Mononuclear cell (primary cell): Measurements from ENCODE around the gene NTM. TPM values are rescaled to one million over a fixed set of nuclear protein-coding genes. Genes with fewer than 3 reads are reported as not detected.

Experiments used
- H3K27me3 ChIP-seq: 2 replicates; pipeline ENCODE4 v1.6.0; 2011; ENCODE audit warnings: low read length, control low read depth; ENCODE audit not compliant: insufficient read depth
- H3K4me1 ChIP-seq: 2 replicates; pipeline ENCODE4 v1.5.1; 2011; ENCODE audit warnings: mild to moderate bottlenecking, low read length, control low read depth; ENCODE audit not compliant: insufficient read depth
- H3K4me3 ChIP-seq: 2 replicates; pipeline ENCODE4 v1.5.1; 2011; ENCODE audit warnings: mild to moderate bottlenecking, low read length, moderate library complexity
- H3K9me3 ChIP-seq: 2 replicates; pipeline ENCODE4 v1.5.1; 2011; ENCODE audit warnings: low read depth, mild to moderate bottlenecking, control low read depth, low read length
- total RNA-seq: library from RNA; depleted of rRNA; stranded (reverse); fragments of >200 nt; gene quantifications from one replicate; pipeline ENCODE4 v1.2.3, GENCODE V29; 2012

The NTM gene
- total RNA-seq, 1 donor = not detected

DNA sequence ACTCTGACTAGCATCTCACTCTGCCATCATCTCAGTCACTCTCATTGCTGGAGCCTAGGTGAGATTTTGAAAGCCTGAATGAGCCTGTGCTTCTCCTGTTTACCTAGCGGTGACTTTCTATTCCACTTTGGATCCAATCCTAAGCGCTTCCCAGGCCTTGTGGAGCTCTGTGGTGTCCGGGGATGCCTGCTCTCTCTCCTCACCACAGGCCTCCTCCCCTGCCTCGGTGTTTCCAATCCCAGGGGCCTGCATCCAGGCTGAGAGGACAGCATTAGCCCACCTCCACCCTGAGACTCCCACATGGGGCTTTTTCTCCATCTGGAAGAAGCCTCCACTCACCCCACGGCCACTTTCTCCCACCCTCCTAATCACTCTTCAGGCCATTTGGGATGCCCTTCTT is 380.3 kb downstream of the NTM start:
- H3K27me3 ChIP-seq = no peaks in the 10 kb centered on the region

DNA sequence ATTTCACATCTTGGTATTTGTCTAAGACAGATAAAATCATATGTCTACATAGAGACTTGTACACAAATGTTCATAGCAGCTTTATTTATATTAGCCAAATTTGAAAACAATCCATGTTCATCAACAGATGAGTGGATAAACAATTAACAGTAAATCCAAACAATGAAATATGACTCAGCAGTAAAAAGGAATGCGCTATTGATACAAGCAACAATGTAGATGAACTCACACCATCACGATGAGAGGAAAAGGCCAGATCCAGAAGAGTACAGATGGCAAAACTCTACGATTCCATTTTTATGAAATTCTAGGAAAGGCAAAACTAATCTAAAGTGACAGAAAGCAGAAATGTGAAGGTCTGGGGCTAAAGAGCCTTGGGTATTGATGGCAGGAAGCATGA is 384.3 kb downstream of the NTM start:
- Histone ChIP-seq H3K4me1 (no peaks in the 10 kb centered on the region), H3K4me3 (no peak overlapping the region), H3K9me3 (no peaks in the 10 kb centered on the region), H3K27me3 (no peaks in the 10 kb centered on the region)

More for the DNA sequence above, 380.3 kb downstream of the NTM start:
- Histone ChIP-seq H3K4me1 (no peaks in the 10 kb centered on the region), H3K9me3 (no peaks in the 10 kb centered on the region), H3K4me3 (no peak overlapping the region)

DNA sequence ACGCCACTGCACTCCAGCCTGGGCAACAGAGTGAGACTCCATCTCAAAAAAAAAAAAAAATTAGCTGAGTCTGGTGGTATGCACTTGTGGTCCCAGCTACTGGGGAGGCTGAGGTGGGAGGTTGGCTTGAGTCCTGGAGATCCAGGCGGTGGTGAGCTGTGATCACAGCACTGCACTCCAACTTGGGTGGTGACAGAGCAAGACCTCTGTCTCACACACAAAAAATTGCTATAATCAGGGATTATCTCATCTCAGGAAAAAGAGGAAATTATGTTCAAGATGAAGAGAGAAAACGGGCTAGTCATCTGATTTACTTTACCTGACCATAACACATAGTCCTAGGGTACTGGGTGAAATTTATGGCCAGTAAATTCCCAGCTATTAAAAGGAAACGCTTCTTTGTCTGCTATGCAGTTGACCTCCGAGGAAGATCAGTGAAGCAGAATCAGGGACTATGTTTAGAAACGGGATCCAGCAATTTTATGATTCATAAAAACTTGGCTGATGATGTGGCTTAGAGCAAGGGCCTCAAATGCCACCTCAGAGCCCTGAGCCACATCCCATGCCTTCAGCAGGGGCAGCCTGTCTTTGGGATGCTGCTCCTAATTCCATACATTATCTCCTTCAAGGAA is 386.2 kb downstream of the NTM start:
- Histone ChIP-seq H3K4me3 (no peak overlapping the region), H3K27me3 (no peaks in the 10 kb centered on the region), H3K9me3 (no peaks in the 10 kb centered on the region), H3K4me1 (no peaks in the 10 kb centered on the region)

DNA sequence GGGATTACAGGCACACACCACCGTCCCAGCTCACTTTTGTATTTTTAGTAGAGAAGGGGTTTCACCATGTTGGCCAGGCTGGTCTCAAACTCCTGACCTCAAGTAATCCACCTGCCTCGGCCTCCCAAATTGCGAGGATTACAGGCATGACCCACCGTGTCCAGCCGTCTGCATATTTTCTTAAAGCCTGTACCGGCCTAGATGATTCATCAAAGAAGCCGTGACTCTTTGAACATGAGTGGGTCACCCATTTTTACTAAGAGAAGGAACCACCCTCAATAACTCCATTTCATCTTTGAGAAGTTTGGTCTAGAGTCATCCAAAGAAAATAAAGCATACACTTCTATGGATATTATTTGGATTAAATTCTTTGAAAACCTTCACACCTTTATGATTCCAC is 388.3 kb downstream of the NTM start:
- Histone ChIP-seq H3K4me1 (no peaks in the 10 kb centered on the region), H3K27me3 (no peaks in the 10 kb centered on the region), H3K4me3 (no peak overlapping the region), H3K9me3 (no peaks in the 10 kb centered on the region)

DNA sequence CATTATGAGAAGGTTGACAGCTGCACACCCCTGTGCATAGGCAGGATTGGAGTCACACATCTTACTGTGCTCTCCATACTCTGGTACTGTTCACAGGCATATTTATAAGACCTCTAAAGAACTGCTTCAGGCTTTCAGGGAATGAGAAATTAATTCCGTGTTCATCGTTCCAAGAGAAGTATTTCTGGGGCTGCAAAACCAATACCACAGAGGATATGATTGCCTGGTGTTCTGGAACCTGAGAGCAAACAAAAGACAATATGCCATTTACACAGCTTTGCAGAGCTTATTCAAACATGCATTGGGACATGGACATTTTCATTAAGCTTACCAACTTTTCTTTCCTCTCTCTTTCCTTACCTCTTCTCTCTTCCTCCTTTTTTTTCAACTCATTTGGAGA is 388.7 kb downstream of the NTM start:
- Histone ChIP-seq H3K9me3 (no peaks in the 10 kb centered on the region), H3K27me3 (no peaks in the 10 kb centered on the region), H3K4me3 (no peak overlapping the region), H3K4me1 (no peaks in the 10 kb centered on the region)

DNA sequence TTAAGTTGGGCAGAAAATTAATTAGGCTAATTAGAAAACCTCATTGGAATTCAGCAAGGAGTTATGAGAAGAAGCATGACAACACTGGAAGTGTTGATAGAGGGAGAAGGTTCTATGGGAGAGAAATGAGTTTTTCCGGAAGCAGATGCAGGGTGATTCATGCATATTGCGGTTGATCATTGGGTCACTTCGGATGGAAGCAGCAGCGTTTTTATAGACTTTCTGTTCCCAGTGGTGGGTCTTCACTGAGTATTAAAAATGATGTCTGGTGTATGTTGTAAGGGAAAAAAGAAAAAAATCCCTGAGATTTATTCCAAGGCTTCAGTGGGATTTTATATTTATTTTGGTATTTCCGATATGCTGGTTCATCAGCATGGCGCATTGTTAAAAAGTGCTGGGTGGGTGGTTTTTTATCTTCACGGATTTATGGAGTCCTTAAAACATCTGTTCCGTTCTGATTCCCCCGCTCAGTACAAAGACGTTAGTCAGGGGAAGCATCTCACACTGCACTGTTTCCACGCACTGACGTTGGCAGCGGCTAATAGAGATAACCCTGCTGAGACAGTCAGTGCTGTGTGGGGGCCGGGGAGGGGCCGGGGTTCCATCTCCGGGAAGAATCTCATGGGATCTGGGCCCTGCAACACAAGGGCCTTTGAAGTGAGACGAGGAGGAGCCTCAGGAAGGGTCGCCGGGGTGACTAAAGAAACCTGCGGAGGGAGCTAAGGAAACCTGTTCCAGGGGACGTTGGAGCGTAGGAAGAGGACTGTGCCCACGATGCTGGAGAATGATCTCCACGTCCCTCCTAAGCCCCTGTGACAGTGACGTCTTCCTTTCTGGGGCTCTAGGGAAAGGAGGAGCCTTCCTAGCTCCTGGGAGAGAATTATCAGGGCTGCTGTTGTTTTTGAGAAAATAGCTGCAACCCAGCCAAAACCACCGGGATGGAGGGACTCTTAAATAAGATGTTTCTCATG is 390.0 kb downstream of the NTM start:
- Histone ChIP-seq H3K27me3 (no peaks in the 10 kb centered on the region), H3K4me1 (no peaks in the 10 kb centered on the region), H3K4me3 (no peak overlapping the region), H3K9me3 (no peaks in the 10 kb centered on the region)

DNA sequence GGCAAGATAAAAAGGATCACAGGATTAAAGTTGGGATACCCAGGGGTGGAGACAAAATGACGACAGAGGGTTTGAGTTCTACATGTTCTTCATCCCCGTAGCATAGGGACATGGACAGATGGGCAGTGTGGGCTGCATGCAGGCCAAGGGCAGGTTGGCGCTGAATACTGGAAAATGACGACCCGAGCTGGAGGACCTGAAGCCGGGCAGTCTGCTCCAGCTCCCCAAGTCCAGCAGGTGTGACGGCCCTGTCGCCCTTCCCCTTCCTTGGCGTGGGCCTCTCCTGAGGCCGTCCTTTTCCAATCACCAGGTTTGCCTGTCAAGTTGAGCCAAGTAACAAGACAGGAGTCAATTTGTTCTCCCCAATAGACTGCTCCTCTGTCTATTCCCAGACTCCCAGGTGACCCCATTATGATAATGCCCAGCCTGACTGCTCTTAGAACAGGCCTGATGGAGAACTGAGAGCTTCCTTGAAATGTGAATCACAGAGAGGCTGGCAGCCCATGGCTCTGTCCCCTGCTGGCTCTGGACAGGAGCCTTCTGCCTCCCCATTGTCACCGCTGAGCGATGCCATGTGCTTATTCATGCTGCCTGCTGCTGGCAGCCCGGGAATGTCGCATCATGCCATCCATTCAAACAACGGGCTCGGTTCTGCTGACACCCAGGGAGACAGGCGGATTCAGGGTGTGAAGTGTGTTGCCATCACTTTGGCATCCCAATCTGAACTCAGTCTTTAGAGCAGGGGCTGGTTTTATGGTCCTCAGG is 392.1 kb downstream of the NTM start:
- no peak overlapping the region for H3K4me3 ChIP-seq
- no peaks in the 10 kb centered on the region for H3K4me1 ChIP-seq
- H3K9me3 ChIP-seq = no peaks in the 10 kb centered on the region
- H3K27me3 ChIP-seq = no peaks in the 10 kb centered on the region

DNA sequence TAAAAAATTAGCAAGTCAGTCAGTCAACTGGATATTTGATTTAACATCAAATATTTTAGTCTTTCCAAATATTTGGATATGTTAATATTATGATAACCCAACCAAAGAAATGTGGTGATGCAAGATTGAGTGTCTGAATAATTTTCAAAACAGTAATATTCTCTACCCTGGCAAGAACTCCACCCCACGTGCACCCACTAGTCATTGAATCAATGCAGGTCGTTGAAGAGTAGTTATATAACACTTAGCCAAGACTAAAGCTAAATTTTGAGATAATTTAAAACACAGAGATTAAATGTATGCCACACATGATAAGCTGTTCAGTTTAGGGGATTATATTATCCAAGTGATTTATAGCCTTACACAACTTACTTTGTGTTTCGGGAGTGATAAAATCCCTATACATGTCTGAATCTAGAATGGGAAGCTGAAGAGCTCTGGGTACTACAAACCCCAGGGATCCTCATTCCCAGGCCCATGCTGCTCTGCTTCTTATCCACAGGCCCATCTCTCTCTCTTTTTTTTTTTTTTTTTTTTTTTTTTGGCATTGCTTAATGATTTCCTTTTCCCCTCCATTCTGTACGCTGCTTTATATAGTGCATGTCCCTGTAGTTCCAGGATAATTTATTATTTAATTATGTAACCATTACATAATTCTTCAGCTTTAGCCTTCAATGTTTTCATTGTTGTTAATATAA is 392.9 kb downstream of the NTM start:
- H3K4me1 ChIP-seq = no peaks in the 10 kb centered on the region
- no peaks in the 10 kb centered on the region for H3K9me3 ChIP-seq
- H3K27me3 ChIP-seq = no peaks in the 10 kb centered on the region
- H3K4me3 ChIP-seq = no peak overlapping the region

DNA sequence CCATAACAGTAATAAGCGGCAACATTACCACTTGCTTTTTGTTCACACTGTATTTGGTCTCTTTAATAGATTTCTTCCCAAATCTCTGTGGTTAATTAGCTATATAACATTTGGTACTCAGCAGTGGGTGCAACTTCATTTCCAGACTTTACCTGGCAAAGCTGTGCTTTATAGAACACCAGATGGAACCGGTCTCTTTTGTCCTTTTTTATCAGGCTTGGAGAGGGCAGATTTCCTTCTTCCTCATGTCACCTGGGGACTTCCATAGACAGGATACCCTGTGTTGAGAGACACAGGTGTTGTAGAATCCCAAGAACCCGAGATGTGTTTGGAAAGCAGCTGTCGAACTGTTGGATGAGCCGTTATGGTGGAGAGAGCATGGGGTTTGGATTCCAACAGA is 393.7 kb downstream of the NTM start:
- no peaks in the 10 kb centered on the region for H3K27me3 ChIP-seq
- no peak overlapping the region for H3K4me3 ChIP-seq
- H3K4me1 ChIP-seq = no peaks in the 10 kb centered on the region
- H3K9me3 ChIP-seq = no peaks in the 10 kb centered on the region

DNA sequence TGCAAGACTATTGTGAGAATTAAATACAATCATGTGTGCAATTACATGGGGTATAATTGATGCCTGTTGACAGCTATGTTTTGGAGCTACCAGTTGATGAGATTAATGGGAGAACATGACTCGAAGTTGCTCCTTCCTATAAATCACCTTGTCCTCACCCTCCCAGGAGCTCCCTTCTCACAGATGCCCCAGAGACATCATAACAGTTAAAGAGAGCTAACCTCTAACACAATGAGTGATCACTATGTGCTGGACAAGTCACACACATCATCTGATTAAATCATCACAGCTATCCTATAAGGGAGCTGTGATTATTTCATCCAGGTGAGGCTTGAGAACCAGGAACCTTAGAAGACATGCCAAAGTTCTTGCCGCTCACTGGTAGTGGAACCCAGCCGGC is 394.2 kb downstream of the NTM start:
- H3K9me3 ChIP-seq = no peaks in the 10 kb centered on the region
- H3K4me3 ChIP-seq = no peak overlapping the region
- no peaks in the 10 kb centered on the region for H3K27me3 ChIP-seq
- H3K4me1 ChIP-seq = no peaks in the 10 kb centered on the region

DNA sequence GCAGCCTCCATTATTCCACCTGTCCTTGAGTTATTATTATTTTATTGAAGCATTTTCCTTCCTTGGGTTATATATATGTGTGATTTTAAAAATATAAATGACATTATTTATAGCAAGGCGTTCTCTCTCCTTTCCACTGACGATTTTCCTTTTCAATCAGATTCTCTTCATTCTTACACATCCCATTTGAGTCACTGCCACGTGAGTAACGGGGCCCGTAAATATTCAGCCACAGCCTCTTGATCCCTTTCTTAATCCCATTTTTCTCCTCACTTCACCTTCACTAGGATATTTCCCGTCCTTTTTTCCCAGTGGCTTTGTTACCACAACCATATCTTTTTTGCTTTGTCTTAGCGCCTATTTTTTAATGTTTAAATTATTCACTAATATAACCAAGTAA is 396.2 kb downstream of the NTM start:
- Histone ChIP-seq H3K4me3 (no peak overlapping the region), H3K9me3 (no peaks in the 10 kb centered on the region), H3K27me3 (no peaks in the 10 kb centered on the region), H3K4me1 (no peaks in the 10 kb centered on the region)

DNA sequence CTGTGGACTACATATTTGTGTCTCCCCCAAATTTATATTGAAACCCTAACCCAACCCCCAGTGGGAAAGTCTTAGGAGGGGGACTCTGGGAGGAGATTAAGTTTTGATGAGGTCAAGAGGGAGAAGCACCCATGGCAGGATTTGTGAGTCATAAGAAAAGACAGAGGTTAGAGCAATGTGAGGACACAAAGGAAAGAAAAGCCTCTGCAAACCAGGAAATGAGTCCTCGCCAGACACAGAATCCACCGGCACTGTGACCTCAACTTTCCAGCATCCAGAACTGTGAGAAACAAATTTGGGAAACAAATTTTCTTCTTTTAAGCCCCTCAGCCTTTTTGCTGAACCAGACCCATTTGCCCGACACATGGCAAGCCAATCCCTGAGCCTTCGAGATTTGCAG is 397.0 kb downstream of the NTM start:
- H3K4me3 ChIP-seq = no peak overlapping the region
- no peaks in the 10 kb centered on the region for H3K9me3 ChIP-seq

DNA sequence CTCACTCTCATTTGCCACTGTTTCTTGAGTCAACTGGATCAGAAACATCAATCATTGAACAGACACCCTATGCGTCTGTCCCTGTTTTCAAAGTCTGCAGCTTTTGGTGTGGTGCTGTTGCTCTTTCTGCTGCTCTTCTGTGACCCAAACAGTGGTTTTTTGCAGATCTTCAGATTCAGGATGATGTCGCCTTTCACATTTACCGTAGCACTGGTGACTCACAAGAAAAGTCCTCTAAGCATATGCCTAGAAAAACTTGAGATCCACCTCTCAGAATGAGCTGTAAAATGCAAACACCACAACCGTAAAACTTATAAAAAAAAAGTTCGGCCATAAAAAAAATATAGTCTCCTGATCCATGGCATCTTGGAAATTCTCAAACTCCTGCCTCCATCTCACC is 400.4 kb downstream of the NTM start:
- Histone ChIP-seq H3K27me3 (no peaks in the 10 kb centered on the region), H3K4me1 (no peaks in the 10 kb centered on the region), H3K9me3 (no peaks in the 10 kb centered on the region), H3K4me3 (no peak overlapping the region)

More for the DNA sequence above, 397.0 kb downstream of the NTM start:
- no peaks in the 10 kb centered on the region for H3K4me1 ChIP-seq
- H3K27me3 ChIP-seq = no peaks in the 10 kb centered on the region

DNA sequence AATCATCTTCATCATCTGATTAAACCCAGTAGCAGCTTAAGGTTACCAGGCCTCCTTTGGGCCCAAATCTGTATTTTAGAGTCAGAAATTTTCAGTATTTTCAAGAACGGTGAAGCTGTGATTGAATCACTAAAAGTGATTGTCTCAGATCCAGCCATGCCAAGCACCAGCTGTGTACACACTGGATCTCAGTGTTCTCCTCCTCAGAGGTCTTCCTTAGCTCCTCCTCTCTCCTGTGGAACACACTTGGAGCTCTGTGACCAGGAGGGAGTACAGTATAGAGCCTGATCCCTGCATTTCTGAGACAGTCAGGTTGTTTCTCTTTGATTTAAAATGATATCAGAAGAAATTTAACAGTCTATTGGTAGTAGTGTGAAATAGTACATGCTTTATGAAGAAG is 401.1 kb downstream of the NTM start:
- Histone ChIP-seq H3K9me3 (no peaks in the 10 kb centered on the region), H3K4me1 (no peaks in the 10 kb centered on the region), H3K27me3 (no peaks in the 10 kb centered on the region), H3K4me3 (no peak overlapping the region)

DNA sequence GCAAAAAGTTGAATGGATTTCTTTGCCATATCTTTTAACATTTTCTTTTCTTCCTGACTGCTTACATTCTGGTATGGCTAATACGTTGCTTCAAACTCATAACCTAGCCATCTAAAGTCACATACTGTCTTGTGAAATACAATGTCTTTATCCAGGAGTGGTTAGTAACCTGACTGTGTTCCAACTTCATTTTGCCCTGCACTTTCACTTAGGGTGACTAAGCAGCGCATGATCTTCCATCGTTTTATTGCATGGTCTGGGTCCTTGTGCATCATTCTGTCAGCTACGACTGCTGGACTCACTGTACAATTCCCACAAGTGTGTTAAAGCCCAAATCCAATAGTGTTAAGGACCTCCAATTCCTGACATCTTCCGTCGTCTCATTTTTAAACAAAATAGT is 403.2 kb downstream of the NTM start:
- Histone ChIP-seq H3K9me3 (no peaks in the 10 kb centered on the region), H3K27me3 (no peaks in the 10 kb centered on the region), H3K4me3 (no peak overlapping the region), H3K4me1 (no peaks in the 10 kb centered on the region)
